ENCODE results near the gene TMEM237.
A peak's percentile ranks its signal among the peaks of the same experiment; 100 is the strongest.
"Not testable (repeated sequence)": the region's sequence is repeated elsewhere in the genome, so short reads cannot be mapped to it uniquely, and the experiment has no call there.

Gene TMEM237, protein sequence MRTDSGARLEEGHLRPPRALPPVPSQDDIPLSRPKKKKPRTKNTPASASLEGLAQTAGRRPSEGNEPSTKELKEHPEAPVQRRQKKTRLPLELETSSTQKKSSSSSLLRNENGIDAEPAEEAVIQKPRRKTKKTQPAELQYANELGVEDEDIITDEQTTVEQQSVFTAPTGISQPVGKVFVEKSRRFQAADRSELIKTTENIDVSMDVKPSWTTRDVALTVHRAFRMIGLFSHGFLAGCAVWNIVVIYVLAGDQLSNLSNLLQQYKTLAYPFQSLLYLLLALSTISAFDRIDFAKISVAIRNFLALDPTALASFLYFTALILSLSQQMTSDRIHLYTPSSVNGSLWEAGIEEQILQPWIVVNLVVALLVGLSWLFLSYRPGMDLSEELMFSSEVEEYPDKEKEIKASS

DNA sequence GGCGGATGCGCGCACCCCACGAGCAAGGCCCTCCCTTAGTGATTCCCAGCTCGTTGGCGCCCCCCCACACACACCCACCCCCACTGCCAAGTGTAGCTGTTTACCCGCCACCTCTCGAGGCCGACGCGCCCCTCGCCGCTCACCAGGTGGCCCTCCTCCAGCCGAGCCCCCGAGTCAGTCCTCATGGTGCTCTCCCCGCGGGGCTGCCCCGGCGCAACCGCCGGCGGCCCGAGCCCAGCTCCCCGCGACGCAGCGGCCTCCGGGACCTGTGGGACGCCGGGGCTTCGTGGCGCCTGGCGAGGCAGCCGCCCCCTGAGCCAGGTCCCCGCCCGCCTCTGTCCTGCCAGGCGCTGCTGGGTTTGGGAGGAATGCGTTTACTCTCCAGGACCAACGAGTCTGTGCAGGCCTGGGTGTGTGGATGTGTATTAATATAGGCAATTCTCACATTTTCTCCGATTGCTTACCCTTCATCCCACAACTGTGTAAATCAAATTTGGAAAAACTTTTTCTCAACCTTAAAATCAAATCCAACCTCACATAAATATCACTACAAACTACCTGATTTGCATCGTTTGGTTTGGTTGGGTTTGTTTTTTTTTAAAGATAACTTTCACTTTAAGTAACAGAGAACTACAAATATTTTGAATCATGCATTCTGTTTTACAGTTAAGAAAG, at the start of gene TMEM237:
Gene TMEM237, minus strand, starts transcription at position 288 of the 675 bp plus-strand sequence. Its CDS starts 103 bp downstream, at position 185.
- DNase-seq: peak; percentile 41

GRCh38 chr2:201685156-201685555, 41.9 kb upstream of the TMEM237 start:
- DNase-seq: no peak

GRCh38 chr2:201680743-201681142, 37.4 kb upstream of the TMEM237 start:
- no peak for DNase-seq

DNA sequence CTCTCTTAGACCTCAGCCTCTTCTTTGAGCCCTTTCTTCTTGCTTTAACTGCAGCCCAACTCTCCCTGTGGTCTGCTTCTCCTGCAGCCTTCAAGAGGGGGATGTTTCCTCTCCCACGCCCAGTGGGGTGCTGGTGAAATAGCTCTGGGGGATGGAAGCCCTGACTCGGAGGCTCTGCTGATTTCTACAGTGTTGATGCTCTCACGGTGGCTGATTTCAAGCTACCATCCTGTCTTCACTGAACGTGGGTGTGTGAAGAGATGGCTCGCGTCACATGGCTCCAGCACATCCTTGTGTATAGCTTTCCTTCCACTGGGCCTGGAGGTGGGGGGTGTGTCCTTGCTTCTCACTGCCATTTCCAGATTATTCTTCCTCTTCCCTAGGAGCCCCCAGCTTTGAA, 35.1 kb upstream of the TMEM237 start:
- no peak for DNase-seq

DNA sequence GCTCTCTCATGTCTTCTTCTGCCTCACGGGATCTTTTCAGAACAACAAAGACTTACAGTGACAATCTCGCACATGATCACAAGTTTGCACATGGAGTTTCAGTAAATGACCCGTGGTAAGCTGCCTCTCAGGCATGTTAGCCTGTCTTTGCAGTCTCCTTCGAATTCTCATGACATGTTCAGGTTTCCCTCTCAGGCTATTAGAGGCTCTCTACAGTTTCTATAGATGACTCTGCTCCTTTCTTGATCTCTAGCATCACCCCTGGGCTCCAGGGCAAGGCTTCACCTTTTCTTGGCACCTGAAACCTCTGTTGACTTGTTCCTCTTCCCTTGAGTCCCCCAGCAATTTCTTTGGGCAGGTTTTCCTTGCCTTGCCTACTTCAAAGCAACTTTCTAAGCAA, 32.2 kb upstream of the TMEM237 start:
- DNase-seq: no peak

DNA sequence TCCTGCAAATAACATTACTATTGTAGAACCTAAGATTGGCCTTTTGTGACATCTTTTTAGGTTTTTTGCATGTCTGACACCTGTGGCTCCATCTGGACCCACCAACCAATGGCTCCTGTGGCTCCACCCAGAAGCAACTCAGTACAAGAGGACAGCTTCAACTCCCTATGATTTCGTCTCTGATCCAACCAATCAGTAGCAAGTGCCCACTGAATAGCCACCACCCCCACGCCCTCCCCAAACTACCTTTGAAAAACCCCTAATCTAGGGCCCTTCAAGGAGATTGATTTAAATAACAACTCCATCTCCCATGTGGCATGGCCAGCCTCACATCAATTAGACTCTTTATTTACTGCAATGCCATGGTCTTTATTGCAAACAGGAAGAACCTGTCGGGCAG, 31.5 kb upstream of the TMEM237 start:
- DNase-seq: no peak

DNA sequence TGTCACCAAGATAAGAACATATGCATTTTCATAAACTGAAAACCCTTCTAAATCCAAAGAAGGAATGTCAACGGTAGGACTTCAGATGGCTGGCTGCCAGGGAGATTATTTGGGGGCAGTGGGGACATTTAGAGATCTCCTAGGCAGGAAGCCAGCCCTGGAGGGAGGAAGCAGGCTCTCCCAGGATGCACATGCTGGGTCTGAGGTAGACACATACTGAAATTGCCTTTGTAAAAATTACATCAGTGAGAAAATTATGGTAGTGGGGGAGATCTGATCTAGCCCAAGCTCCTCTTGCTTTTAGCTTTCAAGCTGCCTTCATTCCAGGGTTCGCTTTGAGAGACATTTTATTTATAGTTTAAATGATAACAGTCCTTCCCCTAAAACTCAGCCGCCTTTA, 31.0 kb upstream of the TMEM237 start:
- no peak for DNase-seq

- DNase-seq: no peak
Measured at GRCh38 chr2:201673546-201673945, 30.2 kb upstream of the TMEM237 start.

GRCh38 chr2:201671205-201671604, 27.9 kb upstream of the TMEM237 start:
- not testable (repeated sequence) for DNase-seq

GRCh38 chr2:201669865-201670264, 26.6 kb upstream of the TMEM237 start:
- no peak for DNase-seq

DNA sequence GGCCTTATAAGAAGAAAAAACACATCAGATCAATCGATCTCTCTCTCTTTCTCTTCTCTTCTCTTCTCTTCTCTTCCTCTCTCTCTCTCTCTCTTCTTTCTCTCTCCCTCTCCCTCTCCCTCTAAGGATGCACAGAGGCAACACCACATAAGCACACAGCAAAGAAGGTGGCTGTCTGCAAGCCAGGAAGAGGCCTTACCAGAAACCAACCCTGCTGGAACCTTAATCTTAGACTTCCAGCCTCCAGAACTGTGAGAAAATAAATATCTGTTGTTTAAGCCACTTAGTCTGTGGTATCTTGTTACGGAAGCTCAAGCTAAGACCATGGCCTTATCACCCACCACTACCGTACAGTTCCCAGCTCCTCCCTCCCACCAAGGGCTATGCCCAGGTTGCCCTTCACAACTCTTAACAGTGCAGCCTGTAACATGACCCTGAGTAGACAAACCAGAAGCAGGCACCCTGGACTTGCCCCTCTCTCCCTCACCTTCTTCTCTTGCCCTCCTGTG, 25.2 kb upstream of the TMEM237 start:
- DNase-seq: no peak

DNA sequence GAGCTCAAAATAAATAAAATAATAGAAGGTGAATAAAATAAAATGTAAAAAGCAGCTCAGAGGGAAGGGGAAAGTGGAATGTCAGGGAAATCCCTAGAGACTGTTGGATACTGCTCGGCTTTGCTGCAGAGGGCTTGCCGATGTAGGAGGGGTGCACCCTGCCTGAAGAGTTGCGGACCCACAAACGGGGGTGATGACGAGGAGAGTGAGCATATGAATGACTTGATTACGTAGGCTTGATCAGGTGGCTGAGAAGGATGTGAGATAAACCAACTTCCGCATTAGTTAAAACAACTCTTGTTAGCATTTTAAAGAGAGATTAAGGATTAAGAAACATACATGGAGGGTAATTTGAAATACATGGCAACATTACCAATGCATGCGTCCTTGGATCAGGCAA, 21.0 kb upstream of the TMEM237 start:
- DNase-seq: no peak

- no peak for DNase-seq
Measured at GRCh38 chr2:201661366-201661765, 18.1 kb upstream of the TMEM237 start.

- DNase-seq: no peak
Measured at GRCh38 chr2:201660293-201660895, 17.1 kb upstream of the TMEM237 start.

- DNase-seq: no peak
Measured at GRCh38 chr2:201656740-201657139, 13.4 kb upstream of the TMEM237 start.

- DNase-seq: no peak
Measured at GRCh38 chr2:201656102-201656501, 12.8 kb upstream of the TMEM237 start.

DNA sequence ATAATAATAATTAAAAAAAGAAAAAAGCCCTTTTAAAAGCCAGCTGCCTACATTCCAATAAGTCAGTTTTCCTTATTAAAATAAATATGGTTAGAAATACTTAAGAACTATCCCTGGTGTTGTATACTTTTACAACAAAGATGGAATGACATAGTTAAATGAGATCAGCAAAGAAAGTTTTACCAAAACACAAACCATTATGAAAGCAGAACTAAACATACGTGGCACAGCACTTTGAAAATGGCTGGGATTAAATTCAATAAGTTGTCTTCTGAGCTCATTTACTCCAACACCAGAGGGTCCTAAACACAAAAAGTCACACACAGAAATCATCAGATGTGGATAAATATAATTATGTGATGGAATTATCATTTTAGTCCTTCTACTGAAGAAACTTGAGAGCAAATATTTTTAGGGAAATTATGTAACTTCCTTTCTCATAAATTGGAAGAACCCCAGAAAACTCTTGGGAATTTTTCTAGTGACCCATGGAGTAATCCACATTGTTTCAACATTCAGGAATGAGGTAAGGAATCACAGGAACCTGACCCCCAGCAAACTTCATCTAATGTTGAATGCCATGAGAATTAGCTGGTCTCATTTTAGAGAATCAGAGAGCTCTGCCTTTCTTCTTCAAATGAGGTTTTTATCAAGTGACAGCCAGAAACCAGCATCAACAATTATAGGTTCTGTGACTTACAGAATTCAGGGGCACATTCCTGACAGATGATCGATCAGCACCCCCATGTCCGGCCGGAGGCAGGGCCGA, 11.5 kb upstream of the TMEM237 start:
- no peak for DNase-seq

- no peak for DNase-seq
Measured at GRCh38 chr2:201653221-201653620, 9.9 kb upstream of the TMEM237 start.

DNA sequence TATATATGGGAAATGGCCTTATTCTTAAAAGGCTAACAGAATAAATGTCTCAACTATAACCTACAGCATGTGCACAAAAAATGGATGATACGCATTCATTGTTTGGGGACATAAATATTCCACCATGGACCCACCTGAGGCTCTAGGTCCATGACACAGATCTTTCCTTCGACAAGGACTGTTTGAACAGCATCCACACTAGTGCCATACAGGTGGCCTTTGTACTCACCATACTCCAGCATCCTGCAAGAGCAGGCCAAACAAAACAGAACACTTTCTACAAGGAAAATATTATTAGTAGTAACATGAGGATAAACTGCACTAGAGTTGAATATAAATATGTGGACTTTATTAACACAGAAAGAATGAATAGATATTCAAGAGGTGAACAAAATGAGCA, 6.1 kb upstream of the TMEM237 start:
- DNase-seq: no peak

DNA sequence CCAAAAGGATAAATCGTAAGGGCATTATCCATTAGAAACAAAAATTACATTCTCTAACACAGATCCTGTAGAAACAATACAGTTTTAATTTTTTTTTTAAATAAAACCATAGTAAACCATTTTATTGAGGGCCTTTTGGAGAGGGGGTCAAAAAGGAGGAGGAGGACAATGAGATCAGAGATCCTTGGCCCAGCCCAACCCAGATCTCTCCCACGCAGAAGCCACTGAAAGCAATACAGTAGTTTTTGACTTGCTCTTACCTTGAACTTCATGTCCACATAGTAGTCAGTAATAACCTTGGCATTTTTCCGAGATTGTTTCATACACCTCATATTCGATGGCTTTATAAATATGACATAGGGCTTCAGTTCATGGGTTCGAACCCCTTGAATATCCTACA, 4.1 kb upstream of the TMEM237 start:
- no peak for DNase-seq

- DNase-seq: no peak
Measured at GRCh38 chr2:201644001-201644400, 698 bp upstream of the TMEM237 start.

- peak; percentile 76 for DNase-seq
Measured at GRCh38 chr2:201642579-201643215, 606 bp downstream of the TMEM237 start.
